Iris pigment epithelial cell (primary cell): ENCODE data around the gene NT5C1B.

Experiments used
- DNase-seq: peaks from one replicate; pipeline ENCODE4 v3.0.0-alpha.2; 2011; ENCODE audit warnings: low read depth

NT5C1B gene

GRCh38 chr2:18599509-18600254, 10.3 kb upstream of the NT5C1B start:
- no peak for DNase-seq

- DNase-seq = no peak
Measured at GRCh38 chr2:18598848-18599484, 9.6 kb upstream of the NT5C1B start.

- no peak for DNase-seq
Measured at GRCh38 chr2:18597618-18598017, 8.2 kb upstream of the NT5C1B start.

- no peak for DNase-seq
Measured at GRCh38 chr2:18596993-18597392, 7.6 kb upstream of the NT5C1B start.

- DNase-seq = no peak
Measured at GRCh38 chr2:18593496-18593895, 4.1 kb upstream of the NT5C1B start.

- DNase-seq = no peak
Measured at GRCh38 chr2:18592372-18592771, 3.0 kb upstream of the NT5C1B start.

- DNase-seq = no peak
Measured at GRCh38 chr2:18588802-18589201, 567 bp downstream of the NT5C1B start.

- DNase-seq = no peak
Measured at GRCh38 chr2:18588049-18588448, 1.3 kb downstream of the NT5C1B start.

GRCh38 chr2:18585526-18585925, 3.8 kb downstream of the NT5C1B start:
- peak; percentile 53 for DNase-seq

- no peak for DNase-seq
Measured at GRCh38 chr2:18584608-18584954, 4.8 kb downstream of the NT5C1B start.

- DNase-seq = no peak
Measured at GRCh38 chr2:18583905-18584607, 5.3 kb downstream of the NT5C1B start.

GRCh38 chr2:18580606-18581005, 8.8 kb downstream of the NT5C1B start:
- no peak for DNase-seq

GRCh38 chr2:18578033-18578432, 11.3 kb downstream of the NT5C1B start:
- peak; percentile 28 for DNase-seq

GRCh38 chr2:18566145-18566769, 23.1 kb downstream of the NT5C1B start:
- DNase-seq = peak; percentile 63

- no peak for DNase-seq
Measured at GRCh38 chr2:18560797-18561085, 28.6 kb downstream of the NT5C1B start.

- peak; percentile 95 for DNase-seq
Measured at GRCh38 chr2:18560031-18560796, 29.2 kb downstream of the NT5C1B start, which contains the start of gene RDH14. TSS of gene RDH14 (minus strand) at chr2:18560653. CDS start at chr2:18560572, 81 bp downstream.

GRCh38 chr2:18559531-18560030, 29.8 kb downstream of the NT5C1B start:
- peak; percentile 69 for DNase-seq

GRCh38 chr2:18558458-18558857, 30.9 kb downstream of the NT5C1B start:
- DNase-seq = no peak

GRCh38 chr2:18557121-18557520, 32.2 kb downstream of the NT5C1B start:
- peak; percentile 31 for DNase-seq

- peak; percentile 67 for DNase-seq
Measured at GRCh38 chr2:18552351-18553077, 36.9 kb downstream of the NT5C1B start.

- no peak for DNase-seq
Measured at GRCh38 chr2:18551623-18552022, 37.7 kb downstream of the NT5C1B start.
